Activated T-helper 9 cell treated with anti-CD3 and anti-CD28 coated beads, Interleukin-2, amount 50 U/mL, for 16 hours (primary cell): ENCODE measurements around the gene NLGN1.

Source experiments
- DNase-seq: peaks from one replicate; pipeline ENCODE4 v3.0.0-alpha.2; 2020; ENCODE audit warnings: low read depth

NLGN1 gene

DNA sequence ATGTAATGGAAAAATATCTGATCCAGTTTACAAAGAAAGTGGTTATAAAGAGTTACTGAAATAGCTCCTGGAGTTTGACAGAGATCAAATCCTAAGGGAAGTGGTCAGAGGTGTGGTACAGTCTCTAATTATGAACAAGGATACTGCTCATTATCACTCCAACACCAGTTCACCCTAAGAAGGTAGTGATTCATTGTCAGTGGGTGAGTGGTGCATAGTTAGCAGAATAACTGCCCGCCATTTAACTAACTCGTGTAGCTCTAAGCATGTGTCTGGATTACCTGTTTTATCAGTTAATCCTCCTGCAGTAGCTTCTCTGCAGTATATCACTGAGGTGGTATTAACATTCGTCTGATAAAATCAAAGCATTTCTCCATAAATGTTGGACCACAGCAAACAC lies 700.1 kb downstream of the NLGN1 start:
- DNase-seq = no peak

DNA sequence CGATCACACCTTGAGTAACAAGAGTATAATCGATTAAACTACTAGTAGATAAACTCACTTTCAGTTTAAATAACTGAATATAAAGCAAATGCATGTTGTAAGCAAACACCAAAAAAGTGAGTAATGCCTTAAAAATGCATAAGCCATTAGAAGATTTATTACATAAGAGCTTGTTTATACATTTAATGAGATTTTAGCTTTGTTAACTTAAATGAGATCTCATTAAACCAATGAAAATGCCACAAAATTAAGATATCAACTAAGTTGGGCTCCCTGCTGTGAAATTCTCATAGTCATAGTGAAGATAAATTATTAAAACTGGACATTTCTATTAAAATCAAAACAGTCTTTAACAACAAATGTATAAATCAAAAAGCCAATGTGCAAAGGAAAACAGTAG lies 701.2 kb downstream of the NLGN1 start:
- DNase-seq = no peak

DNA sequence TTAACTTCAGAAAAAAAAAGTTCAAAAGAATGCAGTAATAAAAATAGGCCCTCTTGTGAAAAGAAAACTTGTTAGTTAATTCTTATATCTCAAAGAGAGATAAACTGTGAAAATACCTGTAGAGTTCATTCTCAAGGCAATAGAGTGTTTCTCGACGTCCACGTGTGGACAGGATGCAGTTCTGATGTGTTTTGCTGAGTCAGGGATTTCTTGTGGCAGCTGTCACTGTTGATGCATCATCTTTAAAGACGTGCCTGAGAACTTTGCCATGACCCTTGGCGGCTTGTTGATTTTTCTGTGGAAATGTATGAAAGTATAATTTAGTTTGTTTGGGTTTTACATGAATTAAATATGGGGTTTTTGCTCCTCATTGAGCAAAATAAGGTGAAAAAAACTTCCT lies 702.2 kb downstream of the NLGN1 start:
- DNase-seq = no peak

DNA sequence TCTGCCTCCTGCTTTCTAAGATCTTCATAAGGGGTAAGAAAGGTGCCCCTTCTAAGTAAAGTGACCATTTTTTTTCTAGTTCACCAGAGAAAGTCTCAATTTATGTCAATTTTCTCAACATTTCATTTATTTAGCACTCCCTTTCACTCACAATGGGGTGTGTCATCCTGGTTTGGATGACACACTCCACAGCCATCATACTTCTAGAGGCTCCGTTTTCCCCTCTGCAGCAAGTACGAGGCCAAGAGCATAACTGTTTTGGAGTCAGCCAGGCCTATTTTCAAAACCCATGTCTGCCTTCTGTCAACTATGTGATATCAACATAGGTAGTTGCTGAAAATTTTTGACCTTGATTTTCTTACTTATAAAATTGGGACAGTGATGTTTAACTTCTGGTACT lies 703.2 kb downstream of the NLGN1 start:
- no peak for DNase-seq

- no peak for DNase-seq
Observed at GRCh38 chr3:174101244-174101643, 703.7 kb downstream of the NLGN1 start.

- no peak for DNase-seq
Observed at GRCh38 chr3:174102274-174102673, 704.7 kb downstream of the NLGN1 start.

GRCh38 chr3:174102866-174103265 lies 705.3 kb downstream of the NLGN1 start:
- DNase-seq = no peak

DNA sequence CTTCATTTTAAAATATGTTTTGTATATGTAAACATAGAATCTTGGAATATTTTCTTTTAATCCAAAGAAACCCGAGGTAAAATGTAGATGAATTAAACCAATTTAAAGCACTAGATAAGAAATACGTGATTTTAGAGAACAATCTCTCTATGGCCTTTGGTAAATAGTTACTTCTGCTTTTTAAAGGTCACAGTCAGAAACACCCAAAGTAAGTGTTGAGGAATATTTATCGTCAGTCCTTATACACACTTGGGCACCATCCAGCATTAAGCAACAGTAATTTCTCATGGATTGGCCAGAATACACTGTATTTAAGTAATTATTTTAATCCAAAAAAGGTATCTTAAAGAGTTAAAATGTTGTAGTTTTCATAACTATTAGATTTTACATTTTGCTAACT lies 713.2 kb downstream of the NLGN1 start:
- DNase-seq = no peak

- DNase-seq = no peak
Observed at GRCh38 chr3:174111776-174112175, 714.2 kb downstream of the NLGN1 start.

- DNase-seq = no peak
Observed at GRCh38 chr3:174116421-174116820, 718.9 kb downstream of the NLGN1 start.

DNA sequence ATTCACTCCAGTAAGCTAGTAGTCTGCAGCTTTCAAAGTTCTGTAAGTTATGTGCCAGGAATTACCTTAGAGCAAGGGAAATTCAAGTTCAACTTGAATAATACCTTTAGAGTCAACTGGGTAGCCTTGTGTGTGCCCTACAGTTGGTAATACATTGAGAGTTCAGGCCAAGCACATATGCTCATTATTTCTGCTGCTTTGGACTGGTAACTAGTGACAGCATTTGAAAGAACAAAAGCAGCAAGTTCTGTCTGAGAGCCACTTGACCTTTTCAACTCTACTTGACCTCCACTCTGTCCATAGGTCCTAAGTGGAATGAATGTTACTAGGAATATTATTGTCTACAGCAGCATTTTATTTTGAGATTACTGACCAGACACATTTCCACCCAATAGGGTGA lies 723.5 kb downstream of the NLGN1 start:
- no peak for DNase-seq

DNA sequence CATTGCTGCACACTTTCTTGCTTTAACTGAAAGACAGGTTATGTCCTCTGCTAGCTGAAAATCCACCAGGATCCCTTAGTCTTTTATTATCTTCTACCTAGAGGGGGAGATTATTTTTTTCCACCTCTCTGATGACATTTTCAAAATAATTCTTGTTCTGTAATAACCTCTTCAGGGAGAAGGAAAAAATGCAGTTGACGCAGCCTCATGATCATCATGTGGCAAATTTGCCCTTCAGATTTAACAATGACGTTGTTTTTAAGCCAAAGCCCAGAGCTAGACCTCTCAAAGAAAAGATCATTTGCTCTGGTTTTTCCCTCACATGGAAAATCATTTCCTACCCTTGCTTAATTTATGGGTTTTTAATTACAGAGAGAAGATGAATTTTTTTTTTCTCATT lies 724.9 kb downstream of the NLGN1 start:
- no peak for DNase-seq

DNA sequence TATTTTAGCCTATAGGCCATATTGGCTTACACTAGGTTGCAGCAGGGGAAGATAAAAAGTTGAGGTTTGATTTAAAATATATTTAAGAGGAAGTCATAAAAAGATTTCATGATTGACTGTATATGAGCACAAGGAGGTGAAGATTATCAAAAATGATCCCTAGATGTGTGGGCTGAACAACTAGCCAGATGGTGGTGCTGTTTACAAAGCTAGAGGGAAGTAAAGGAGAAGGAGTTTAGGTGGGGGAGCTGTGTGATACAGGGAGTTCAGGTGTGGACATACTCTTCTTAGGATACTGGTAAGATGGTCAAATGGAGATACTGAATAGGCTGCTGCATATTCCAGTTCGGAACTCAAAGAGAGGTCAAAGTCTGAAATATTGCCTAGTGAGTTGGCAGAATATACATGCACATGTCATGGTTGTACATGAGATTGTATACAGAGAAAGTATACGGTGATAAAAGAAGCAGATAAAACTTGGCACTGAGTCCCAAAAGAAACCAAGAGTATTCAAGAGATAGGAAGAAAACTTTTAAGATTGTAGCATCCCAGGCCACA lies 727.8 kb downstream of the NLGN1 start:
- no peak for DNase-seq

DNA sequence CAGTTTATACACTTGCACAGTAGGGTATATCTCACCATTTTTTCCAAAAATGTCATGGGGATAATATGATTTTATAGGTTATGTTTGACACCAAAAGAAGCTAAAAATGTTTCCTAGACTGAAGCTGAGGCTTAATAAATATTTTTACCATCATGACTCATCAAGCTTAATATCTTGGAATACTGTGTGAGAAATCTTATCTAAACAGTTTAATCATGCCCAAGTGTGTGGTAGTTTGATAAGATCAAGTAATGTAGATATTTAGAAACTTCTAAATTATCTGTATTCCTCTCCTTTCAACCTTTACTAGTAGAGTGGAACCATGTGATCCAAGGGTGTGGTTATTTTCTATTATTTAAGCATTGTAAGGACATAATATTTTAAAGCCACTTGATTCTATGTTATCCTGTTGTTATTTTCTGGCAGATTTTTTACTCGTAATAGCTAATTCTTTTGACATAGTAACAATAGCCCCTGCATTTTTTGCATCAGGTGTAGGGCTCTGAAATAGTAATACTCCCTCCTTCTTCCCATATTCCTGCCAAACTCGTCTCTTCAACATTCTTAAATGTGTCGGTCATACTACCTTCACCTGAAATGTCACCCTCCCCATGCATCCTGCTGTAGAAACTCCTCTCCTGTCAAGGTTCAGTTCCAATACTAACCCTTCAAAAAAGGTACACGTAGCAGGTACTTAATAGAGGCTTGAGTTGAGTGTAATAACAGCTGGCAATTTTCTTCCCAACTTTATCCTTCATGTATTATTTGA lies 729.6 kb downstream of the NLGN1 start:
- no peak for DNase-seq

GRCh38 chr3:174132006-174132405 lies 734.5 kb downstream of the NLGN1 start:
- no peak for DNase-seq

GRCh38 chr3:174132421-174133042 lies 735.0 kb downstream of the NLGN1 start:
- no peak for DNase-seq

GRCh38 chr3:174146008-174146407 lies 748.5 kb downstream of the NLGN1 start:
- no peak for DNase-seq

- DNase-seq = no peak
Observed at GRCh38 chr3:174147798-174148197, 750.3 kb downstream of the NLGN1 start.

GRCh38 chr3:174153871-174154270 lies 756.3 kb downstream of the NLGN1 start:
- no peak for DNase-seq

- DNase-seq = no peak
Observed at GRCh38 chr3:174156200-174156599, 758.7 kb downstream of the NLGN1 start.

- DNase-seq = no peak
Observed at GRCh38 chr3:174158674-174159073, 761.1 kb downstream of the NLGN1 start.

GRCh38 chr3:174159604-174160003 lies 762.1 kb downstream of the NLGN1 start:
- no peak for DNase-seq

DNA sequence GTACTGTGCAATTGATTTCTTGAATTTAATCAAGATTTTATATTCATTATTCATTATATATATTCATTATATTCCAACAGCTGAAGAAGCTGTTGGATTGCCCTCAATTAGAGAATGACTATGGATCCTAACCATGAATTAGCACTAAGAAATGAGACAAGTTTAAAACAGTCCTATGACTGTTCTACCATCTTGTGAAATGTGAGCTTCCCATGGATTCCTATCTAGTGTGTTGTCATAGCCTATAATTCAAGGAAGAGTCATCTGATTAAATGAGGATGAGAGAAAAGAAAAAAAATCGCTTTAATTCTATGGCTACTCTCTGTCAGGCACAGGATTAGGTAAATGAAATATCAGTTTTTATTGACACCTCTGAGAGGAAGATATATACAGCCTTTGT lies 765.0 kb downstream of the NLGN1 start:
- DNase-seq = no peak

DNA sequence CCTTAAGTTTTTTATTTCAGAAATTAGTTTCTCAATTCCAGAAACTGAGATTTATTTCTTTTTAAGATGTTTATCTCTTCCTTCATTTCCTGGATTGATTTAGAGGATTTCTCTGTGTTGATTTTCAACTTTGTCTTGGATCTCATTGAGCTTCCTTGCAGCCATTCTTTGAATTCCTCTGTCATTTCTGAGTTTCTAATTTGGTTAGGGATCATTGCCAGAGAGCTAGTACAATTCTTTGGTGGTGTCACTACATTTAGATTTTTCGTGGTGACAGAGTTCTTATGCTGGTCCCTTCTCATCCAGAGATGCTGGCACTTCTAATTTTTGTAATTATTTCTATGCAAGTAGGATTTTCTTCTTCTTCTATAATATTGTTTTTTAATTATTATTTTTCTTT lies 770.5 kb downstream of the NLGN1 start:
- DNase-seq = no peak
